Skeletal muscle cell (primary cell): ENCODE data around the gene SCLY.
"Not testable (repeated sequence)": the region's sequence is repeated elsewhere in the genome, so short reads cannot be mapped to it uniquely, and the experiment has no call there.

Experiments used
- DNase-seq: peaks from one replicate; pipeline ENCODE4 v3.0.0-alpha.2; 2010; ENCODE audit warnings: low read depth
- H3K4me3 ChIP-seq: 2 replicates; pipeline ENCODE4 v1.5.1; 2011; ENCODE audit warnings: low read depth, mild to moderate bottlenecking, control low read depth, low read length, moderate library complexity

Gene SCLY

DNA sequence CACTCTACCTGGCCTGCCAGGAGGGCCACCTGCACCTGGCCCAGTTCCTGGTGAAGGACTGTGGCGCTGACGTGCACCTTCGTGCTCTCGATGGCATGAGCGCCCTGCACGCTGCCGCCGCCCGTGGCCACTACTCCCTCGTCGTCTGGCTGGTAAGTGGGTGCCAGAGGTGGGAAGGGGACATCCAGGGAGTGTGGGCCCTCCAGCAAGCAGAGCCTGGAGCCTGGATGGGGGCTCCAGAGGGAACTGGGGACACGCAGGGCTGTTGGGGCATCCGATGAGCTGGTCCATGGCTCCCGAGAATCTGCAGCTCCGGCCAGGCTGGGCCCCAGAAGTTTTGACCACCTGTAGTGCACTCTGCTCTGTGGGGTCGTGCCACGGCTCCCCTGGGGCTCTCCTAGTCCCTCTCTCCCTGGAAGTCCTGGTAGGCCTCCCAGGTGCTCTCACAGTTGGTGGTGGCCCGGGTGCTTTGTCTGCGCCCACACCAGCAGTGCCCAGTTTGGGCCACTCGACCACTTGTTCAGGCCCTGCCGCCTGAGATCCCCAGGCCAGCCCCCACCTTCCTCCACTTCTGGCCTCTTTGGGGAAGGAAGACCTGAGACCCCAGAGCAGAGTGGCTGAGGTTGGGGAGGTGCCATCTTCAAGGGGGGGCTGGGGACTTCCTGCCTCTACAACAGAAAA lies 44.0 kb downstream of the SCLY start:
- DNase-seq: no peak
- no peak overlapping the region for H3K4me3 ChIP-seq

DNA sequence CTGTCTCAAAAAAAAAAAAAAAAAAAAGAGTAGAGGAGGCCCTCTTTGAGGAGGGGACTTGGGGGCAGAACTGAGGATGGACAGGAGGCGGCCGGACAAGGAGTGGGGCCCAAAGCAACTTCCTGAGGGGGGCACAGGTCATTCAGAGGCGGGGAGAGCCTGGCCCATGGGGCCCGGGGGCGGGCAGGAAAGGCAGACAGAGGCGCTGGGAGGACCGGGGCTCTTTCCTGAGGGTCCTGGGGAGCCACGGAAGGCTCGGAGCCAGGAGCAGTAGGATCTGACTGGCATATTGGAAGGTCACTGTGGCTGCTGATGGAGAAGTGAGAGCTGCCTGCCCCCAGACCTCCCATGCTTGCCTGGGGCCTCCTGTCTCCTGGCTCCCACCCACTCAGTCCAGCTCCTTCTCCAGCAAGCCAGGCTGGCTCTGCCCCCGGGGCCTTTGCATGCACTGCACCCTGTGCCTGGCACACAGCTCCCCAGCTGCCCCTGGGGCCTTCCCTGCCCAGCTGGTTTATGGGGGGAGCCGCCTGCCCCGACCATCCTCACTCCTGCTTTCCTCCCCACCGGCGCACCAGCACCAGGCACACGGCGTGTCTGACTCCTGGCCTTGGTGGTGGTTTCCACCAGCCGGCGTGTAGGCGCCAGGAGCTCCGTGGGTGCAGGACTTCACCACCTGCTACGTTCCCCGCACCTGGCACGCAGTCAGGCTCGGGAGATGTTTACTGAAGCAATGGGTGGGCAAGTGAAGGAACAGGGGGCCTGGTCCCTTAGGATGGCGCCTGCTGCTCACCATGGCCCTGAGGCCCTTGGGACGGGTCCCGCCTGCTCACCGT lies 44.9 kb downstream of the SCLY start:
- H3K4me3 ChIP-seq: no peak overlapping the region
- DNase-seq: no peak

DNA sequence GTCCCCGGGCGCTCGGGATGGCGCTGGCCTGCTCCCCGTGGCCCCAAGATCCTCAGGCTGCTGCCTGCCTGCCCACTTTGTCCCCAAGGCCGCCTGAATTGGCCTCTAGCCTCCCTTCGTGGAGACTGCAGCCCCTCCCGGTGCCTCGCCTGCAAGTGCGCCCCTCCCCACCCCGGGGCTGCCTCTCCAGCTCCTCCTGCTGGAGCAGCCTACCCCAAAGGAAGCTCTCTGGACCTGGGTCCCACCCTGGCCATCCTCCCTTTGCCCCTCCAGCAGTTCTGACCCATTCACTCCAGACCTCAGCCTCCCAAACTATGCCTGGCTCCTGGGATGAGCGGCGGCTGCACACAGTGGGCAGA lies 45.5 kb downstream of the SCLY start:
- DNase-seq: no peak
- no peak overlapping the region for H3K4me3 ChIP-seq

DNA sequence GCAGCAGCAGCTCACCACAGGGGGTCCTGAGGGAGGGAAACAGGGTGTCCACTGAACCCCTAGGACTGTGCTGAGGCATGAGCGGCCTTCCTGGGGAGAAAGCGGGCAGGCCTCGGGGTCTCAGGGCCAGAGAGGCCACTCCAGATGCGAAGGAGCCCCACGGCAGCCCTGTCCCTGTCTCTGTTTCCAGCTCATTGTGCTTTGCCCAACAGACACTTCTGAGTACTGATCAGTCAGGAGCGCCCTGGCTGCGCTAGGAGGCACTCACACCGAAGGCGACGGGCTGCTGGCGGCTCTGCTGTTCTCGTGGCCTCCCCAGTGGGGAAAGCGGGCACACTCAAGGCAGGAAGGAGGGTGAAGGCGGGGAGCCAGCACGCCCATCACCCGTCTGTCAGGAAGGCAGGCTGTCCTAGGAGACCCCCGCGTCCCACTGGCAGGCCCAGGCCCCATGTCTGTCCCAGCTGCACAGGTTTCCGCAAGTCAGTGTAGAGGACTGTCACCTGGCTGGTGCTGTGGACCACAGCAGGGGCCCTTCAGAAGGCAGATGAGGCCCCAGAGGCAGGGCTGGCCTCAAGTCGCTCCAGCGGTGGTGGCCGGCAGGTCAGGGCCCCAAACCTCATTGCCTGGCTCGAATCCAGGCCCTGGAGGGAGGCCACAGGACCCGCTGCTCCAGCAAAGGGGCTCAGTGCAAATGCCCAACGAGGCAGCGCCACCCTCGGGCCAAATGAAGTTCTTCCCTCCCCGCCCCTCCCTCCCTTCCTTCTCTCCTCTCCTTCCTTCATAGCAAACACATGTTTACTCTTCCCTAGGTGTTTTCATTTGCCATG lies 46.1 kb downstream of the SCLY start:
- no peak for DNase-seq
- no peak overlapping the region for H3K4me3 ChIP-seq

DNA sequence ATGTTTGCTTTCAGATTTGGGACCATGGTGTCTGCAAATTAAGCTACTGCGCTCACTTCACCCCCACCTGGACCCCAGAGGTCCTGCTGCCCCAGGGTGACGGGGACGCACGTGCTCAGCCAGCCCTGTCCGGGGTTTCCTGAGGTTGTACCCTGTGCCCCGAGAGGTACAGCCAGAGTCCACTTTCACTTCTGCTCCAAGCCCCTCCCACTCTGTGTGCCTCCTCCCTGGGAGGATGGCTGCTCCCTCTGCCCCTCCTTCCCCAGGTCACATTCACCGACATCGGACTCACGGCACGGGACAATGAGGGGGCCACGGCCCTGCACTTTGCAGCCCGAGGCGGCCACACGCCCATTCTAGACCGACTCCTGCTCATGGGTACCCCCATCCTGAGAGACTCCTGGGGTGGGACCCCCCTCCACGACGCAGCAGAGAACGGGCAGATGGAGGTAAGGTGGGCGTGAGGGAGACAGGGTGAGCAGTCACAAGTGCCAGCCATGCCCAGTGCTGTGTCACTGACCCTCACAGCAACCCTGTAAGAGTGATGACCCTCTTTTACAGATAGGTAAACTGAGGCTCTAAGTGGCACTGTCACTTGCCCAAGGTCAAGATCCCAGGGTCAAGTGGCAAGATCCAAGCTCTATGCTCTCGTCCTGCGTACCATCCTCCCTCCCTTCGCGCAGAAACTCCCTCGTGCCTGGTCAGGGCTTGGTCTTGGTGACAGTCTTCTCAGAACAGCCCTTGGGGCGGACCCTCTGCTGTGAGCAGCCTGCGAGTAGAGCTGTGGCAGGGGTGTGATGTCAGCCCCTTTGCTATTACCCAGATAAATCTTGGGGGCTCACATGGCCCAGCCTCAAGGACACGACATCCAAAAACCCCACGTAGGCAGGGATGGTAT lies 47.0 kb downstream of the SCLY start:
- DNase-seq: no peak
- H3K4me3 ChIP-seq: no peak overlapping the region

DNA sequence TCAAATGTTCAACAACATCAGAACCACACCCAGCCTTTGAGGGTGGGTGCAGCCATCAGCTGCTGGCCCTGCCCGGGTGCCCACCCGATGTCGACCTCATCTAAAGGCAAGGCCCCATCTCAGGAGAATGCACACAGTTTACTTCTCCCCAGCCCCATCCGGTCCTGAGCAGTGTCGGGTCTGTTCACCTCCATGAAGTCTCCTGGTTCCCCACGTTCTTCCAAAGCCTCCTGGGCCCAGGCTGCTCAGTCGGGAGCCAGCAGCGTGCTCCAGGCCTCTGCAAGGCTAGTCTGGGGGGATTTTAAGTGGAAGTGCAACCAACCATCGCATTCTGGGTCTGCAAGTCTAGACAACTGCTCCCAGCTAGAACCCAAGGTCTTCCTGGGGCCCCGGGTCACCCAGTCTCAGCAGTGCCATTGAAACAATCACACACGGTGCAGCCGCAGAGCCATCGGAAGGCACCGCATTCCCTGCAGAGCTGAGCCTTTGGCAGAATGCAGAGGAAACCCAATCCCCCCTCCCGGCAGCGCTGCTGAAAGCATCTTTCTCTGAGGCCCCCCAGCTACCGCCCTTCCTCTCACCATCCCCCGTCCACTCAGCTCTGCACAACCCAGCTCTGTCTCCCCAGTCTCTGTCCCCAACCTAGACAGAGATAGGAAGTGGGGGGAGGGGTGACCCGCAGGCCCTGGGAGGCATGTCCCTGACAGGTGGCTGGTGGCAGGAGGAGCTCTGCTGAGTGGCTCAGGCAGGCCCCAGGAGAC lies 47.8 kb downstream of the SCLY start:
- no peak overlapping the region for H3K4me3 ChIP-seq
- DNase-seq: no peak

DNA sequence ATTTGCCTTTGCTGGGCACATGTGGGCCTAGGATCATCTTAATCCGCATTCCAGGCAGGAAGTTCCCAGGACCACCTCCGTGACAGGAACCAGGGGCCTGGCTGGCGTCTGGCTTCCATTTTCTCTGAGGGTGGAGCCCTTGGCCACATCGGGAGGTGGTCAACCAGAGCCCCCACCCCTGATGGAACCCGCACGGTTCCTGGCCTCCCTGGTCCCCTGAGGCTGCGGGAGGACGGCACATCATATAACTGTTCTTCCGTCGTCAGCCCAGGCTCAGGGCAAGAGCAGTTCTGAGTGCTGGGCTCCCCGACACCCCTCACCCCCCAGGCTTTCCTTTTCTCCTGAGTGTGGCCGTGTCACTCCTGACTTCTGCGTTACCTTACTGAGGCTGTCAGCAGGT lies 52.8 kb downstream of the SCLY start:
- DNase-seq: no peak
- no peak overlapping the region for H3K4me3 ChIP-seq

DNA sequence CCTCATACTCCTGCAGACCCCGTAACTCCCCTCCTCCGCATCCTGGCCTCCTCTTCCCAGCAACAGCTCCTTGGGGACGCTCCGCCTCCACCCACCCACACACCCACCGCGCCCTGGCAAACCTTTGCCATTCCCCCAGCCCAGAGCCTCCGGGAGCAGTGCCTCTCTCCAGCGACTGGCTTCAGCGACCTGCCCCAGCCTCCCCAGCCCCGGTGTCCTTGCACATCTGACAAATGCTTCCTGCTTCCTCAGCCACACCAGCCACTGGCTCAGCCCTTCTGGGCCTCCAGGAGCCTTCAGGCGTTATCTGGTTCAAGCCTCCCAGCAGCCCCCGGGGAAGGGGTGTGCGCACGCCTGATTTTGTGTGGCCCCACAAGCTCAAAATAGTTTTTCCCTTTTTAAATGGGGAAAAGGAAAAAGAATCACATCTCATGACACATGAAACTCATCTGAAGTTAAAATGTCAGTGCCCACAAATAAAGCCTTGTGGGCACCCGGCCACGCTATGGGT lies 53.6 kb downstream of the SCLY start:
- DNase-seq: no peak
- H3K4me3 ChIP-seq: no peak overlapping the region

DNA sequence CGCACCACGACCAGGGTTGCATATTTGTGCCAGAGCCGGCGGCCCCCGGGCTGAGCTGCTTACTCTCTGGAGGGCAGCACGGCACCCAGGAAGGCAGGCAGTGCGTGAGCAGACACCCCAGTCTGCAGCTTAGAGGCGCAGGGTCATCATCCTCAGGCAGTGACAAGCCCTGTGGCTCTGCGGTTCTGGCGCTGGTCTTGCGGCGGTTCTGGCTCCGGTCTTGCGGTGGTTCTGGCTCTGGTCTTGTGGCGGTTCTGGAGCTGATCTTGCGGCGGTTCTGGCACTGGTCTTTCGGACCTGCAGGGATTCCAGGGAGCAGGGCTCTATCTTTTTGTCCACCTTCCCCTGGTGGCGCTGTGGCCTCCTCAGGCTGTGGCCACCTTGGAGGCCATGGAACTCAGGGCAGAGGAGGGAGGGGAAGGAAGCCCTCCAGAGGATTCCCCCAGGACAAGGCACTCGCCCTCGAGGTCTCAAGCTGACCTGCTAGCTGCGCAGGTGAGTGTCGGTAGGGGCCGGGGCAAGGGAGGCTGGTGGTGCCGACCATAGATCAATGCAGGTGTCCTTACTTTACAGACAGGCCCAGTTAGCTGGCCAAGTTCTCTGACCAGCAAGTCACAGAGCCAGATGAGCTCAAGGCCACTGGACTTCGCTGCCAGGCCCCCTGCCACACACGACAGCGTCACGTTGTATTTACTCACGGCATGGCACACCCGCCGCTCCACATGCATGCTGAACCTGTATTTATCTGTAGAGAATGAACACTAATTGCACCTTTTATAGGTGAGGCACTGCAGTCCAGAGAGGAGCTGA lies 54.3 kb downstream of the SCLY start:
- H3K4me3 ChIP-seq: no peak overlapping the region
- DNase-seq: no peak

DNA sequence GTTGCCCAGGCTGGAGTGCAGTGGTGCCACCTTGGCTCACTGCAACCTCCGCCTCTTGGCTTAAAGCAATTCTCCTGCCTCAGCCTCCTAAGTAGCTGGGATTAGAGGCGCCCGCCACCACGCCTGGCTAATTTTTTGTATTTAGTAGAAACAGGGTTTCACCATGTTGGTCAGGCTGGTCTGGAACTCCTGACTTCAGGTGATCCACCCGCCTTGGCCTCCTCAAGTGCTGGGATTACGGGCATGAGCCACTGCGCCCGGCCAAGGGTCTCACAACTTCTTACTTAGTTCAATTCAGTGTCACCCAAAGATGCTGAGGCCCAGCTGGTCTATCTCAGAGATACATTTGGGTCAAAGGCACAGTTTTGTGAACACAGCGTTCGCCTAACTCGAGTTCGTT lies 54.9 kb downstream of the SCLY start:
- not testable (repeated sequence) for DNase-seq, H3K4me3 ChIP-seq

DNA sequence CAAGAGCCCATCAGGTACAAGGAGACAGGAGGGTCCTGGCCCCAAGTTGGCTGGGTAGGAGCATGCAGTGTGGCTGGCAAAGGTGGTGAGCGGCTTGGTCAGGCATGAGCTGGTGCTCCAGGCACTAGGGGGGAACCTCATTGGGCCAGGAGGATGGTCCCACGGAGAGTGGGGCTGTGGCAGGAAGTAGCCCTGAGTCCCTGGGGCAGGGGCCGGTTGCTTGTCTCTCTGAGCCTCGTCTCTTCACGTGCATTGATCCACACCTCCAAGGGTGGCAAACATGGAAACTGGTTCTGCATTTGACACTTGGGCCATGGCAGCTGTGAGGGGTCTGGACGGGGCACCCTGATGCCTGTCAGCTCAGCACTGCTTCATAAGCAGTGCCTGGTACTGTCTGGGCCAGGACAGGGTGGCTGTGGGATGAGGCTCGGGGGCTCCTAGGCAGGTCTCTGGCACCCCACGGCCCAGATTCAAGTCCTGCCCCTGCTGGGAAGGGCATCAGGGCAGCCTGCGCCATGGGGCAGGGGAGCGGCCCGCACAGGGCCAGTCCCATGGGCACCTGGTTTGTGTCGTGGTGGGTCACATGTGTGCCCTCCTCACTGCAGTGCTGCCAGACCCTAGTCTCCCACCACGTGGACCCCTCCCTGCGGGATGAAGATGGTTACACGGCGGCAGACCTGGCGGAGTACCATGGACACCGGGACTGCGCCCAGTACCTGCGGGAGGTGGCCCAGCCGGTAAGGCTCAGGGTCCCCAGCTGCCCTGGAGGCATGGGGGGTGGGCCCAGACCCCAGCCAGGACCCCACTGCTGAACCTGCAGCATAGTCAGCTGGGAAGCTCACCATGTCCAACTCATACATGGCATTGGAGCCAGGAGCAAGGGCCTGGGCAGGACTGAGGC lies 55.7 kb downstream of the SCLY start:
- no peak for DNase-seq
- H3K4me3 ChIP-seq: no peak overlapping the region

DNA sequence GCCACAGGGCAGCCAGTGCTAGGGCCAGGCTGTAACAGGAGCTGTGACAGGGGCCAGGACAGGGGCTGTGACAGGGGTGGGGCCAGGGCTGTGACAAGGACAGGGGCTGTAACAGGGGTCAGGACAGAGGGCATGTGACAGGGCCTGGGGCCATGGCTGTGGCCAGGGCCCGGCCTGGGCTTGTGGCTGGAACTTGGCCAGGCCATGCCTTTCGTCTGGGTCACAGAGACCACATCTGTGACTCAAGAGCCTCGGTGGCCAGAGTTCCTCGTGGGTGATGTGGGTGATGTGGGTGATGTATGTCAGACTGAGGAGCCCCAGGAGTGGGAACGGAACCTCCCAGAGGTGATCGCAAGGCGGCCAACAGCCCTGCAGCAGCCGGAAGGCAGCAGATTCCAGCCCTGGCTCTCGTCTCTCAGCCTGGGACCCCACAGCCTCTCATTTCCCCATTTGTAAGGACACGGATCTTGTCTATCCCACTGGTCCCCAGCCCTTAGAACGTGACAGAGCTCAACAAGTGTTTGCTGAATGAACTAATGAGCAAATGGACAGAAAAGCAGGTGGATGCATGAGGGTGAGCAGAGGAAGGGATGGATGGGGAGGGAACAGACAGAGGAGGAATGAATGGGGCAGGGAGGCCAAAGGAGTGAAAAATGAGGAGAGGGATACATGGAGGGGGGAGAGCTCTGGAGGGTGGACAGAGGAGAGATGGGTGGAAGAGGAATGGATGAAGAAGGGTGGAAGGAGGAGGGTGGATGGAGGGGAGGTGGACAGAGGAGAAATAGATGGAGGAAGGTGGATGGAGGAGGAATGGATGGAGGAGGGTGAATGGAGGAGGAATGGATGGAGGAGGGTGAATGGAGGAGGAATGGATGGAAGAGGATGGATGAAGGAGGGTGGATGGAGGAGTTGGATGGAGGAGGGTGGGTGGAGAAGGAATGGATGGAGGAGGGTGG lies 56.7 kb downstream of the SCLY start:
- no peak overlapping the region for H3K4me3 ChIP-seq
- DNase-seq: no peak

DNA sequence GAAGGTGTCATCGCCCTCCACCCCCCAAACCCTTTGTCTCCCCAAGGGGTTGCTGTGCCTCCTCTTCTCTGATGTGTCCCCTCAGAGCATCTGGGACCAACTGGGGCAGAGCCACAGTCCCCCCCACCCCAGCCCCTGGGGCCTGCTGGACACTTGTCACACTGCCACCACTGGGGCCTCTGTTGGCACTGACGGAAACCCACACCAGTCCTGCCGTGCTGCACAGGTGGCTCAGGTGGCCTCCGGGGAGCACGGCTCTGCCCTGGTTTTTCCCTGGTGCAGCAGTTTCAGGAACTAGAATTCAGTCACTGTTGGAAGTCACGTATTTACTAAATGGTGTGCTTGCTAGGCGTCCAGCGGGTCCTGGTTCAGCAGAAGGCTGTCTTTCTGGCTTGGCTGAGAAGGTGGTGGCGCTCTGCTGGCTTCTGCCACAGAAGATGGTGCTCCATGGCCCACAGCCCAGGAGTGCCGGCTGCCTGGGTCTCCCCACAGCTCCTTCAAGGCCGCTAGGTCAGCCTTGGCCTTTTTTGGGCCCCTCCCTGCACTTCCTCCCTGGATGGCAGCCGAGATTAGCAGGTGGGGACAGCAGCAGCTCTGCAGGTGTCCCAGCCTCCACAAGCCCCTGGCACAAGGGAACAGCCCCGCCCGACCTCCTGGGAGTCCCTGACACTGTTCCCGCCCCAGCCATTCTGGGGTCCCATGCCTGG lies 59.1 kb downstream of the SCLY start:
- H3K4me3 ChIP-seq: no peak overlapping the region
- no peak for DNase-seq

DNA sequence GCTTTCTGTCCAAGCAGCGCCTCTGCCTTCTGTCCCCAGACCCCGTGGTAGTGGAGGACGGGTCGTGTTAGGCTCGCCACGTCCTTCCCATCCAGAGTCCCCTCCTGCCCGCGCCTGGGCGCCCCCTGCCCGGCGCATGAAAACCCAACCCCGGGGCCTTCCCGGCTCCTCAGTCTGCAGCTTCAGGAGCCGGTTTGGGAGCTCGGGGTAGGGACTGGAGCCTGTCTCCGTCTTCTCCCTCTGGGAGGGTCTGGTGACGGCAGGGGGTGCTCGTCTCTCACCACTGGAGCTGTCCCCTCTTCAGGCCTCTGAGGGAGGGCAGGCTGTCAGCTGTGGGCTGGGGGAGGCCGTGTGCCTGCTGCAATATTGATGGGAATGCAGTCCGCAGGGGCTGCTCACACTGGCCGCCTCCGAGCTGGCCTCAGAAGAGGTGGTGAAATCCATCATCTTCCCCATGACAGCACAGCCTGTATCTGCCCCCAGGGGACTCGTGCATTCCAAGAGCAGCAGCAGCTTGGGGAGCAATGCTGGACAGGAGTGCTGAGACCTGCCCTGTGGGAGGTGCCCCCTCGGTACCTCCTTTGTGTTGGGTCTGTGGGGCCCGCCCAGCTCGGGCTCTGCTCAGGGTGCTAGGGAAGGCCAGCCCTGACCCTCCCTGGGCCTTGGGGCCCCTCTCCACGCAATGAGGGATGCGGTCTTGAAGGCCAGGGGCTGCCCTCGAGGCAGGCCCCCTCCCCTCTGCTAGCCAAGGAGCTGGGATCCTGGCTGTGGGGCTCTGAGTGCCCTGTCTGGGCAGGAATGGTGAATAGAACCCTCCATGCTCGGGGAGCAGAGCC lies 59.9 kb downstream of the SCLY start:
- peak; percentile 5 for DNase-seq
- H3K4me3 ChIP-seq: no peak overlapping the region
